GM12874 (cell line): Measurements from ENCODE around the gene MAST4.

Experiments
- CTCF ChIP-seq: IDR thresholded peaks from 2 replicates; pipeline ENCODE4 v1.5.1; 2011; ENCODE audit warnings: low read depth, mild to moderate bottlenecking, control low read depth, low read length, moderate library complexity; ENCODE audit not compliant: insufficient read depth

Gene MAST4

GRCh38 chr5:66882606-66883227, 286.5 kb downstream of the MAST4 start:
- TF ChIP-seq CTCF, result no peak

GRCh38 chr5:66884564-66885243, 288.5 kb downstream of the MAST4 start:
- no peak for TF ChIP-seq CTCF

GRCh38 chr5:66886941-66887340, 290.7 kb downstream of the MAST4 start:
- TF ChIP-seq CTCF, result no peak

- no peak for TF ChIP-seq CTCF
These were observed 292.4 kb downstream of the MAST4 start for GRCh38 chr5:66888613-66889012.

- TF ChIP-seq CTCF, result no peak
These were observed 292.9 kb downstream of the MAST4 start for GRCh38 chr5:66889056-66889455.

GRCh38 chr5:66889524-66889923, 293.3 kb downstream of the MAST4 start:
- TF ChIP-seq CTCF, result no peak

GRCh38 chr5:66891184-66891925, 295.2 kb downstream of the MAST4 start:
- TF ChIP-seq CTCF, result no peak
